Upper lobe of right lung (tissue), 1 donor: ENCODE results near the gene FDX1. TPM values are rescaled to one million over a fixed set of nuclear protein-coding genes. Genes with fewer than 3 reads are reported as not detected.
A peak's percentile ranks its signal among the peaks of the same experiment; 100 is the strongest.
"Not testable (repeated sequence)": the region's sequence is repeated elsewhere in the genome, so short reads cannot be mapped to it uniquely, and the experiment has no call there.

Source experiments
- ATAC-seq: fragments of 200-7000 bp; cut with Tn5 transposase; one replicate; pipeline ENCODE4 v1.9.1; 2020; ENCODE audit warnings: mild to moderate bottlenecking, moderate library complexity
- DNase-seq: peaks from one replicate; pipeline ENCODE4 v3.0.0-alpha.2; 2020
- H3K27ac ChIP-seq: fragments of 200-600 bp; one replicate; pipeline ENCODE4 v1.8.0; 2022
- H3K27me3 ChIP-seq: fragments of 200-600 bp; one replicate; pipeline ENCODE4 v1.8.0; 2022; ENCODE audit warnings: mild to moderate bottlenecking
- H3K36me3 ChIP-seq: fragments of 200-600 bp; one replicate; pipeline ENCODE4 v1.8.0; 2022
- H3K4me1 ChIP-seq: fragments of 200-600 bp; one replicate; pipeline ENCODE4 v1.8.0; 2022
- H3K4me3 ChIP-seq: fragments of 200-600 bp; one replicate; pipeline ENCODE4 v1.8.0; 2022; ENCODE audit warnings: mild to moderate bottlenecking
- H3K9me3 ChIP-seq: fragments of 200-600 bp; one replicate; pipeline ENCODE4 v1.8.0; 2022
- intact Hi-C: fragments of 100-400 bp; cut with DNase I; formaldehyde crosslinking; loops from one replicate; pipeline ENCODE4 v1.11.0; 2022
- long read RNA-seq: library from polyadenylated mRNA; unstranded; transcript quantifications from one replicate; pipeline ENCODE4 v2.0.0, GENCODE V29; 2021
- total RNA-seq: library from RNA; stranded (reverse); fragmentation: NEBNext Ultra II Directional; extraction: Animal tissue kit (Norgen Biotek cat#: 25700); gene quantifications from one replicate; pipeline ENCODE4 v1.2.1, GENCODE V29; 2021
- TF ChIP-seq, protein P1 (sequence below): fragments of 200-600 bp; IDR thresholded peaks from one replicate; pipeline ENCODE4 v1.8.0; 2022; ENCODE audit warnings: antibody characterized with exemption
- donor health status: DM: no; HTN: yes; CAD: no; lungs with severe emphysema.

The FDX1 gene, protein sequence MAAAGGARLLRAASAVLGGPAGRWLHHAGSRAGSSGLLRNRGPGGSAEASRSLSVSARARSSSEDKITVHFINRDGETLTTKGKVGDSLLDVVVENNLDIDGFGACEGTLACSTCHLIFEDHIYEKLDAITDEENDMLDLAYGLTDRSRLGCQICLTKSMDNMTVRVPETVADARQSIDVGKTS
- 21.6 TPM for total RNA-seq
- long read RNA-seq, transcript FDX1-201 (4 exons, 3,206 nt) = major isoform, 110 of 114 reads
- long read RNA-seq, partial matches to known transcripts = 1 of 114 reads
- long read RNA-seq, other reads (novel, unspliced or antisense) = 3 of 114 reads

- peak; percentile 93 for DNase-seq
- Histone ChIP-seq H3K27me3 (no peaks in the 10 kb centered on the region), H3K4me3 (peak within 1 kb of the TSS; percentile 84), H3K27ac (peak within 1 kb of the TSS; percentile 94), H3K36me3 (no peaks in the 10 kb centered on the region), H3K9me3 (no peaks in the 10 kb centered on the region), H3K4me1 (peaks cover 29% of the 10 kb centered on the region)
- TF ChIP-seq, protein P1, sequence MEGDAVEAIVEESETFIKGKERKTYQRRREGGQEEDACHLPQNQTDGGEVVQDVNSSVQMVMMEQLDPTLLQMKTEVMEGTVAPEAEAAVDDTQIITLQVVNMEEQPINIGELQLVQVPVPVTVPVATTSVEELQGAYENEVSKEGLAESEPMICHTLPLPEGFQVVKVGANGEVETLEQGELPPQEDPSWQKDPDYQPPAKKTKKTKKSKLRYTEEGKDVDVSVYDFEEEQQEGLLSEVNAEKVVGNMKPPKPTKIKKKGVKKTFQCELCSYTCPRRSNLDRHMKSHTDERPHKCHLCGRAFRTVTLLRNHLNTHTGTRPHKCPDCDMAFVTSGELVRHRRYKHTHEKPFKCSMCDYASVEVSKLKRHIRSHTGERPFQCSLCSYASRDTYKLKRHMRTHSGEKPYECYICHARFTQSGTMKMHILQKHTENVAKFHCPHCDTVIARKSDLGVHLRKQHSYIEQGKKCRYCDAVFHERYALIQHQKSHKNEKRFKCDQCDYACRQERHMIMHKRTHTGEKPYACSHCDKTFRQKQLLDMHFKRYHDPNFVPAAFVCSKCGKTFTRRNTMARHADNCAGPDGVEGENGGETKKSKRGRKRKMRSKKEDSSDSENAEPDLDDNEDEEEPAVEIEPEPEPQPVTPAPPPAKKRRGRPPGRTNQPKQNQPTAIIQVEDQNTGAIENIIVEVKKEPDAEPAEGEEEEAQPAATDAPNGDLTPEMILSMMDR = peak; percentile 67
- intact Hi-C loops = no loop called here
- peak; percentile 96 for ATAC-seq
These were observed at the start of gene FDX1 for GRCh38 chr11:110429731-110430266. FDX1 (plus strand) TSS chr11:110429948; CDS start chr11:110430121, 173 bp downstream.

GRCh38 chr11:110380836-110381622 lies 48.7 kb upstream of the FDX1 start:
- ATAC-seq (no peak), DNase-seq (no peak)
- no peaks in the 10 kb centered on the region for H3K27me3 ChIP-seq
- no peak overlapping the region for H3K27ac ChIP-seq
- TF ChIP-seq, protein P1 = no peak
- H3K9me3 ChIP-seq = no peaks in the 10 kb centered on the region
- intact Hi-C loops = no loop called here
- no peaks in the 10 kb centered on the region for H3K4me1 ChIP-seq
- H3K4me3 ChIP-seq = no peak overlapping the region
- H3K36me3 ChIP-seq = no peaks in the 10 kb centered on the region

GRCh38 chr11:110388231-110388630 lies 41.5 kb upstream of the FDX1 start:
- H3K9me3 ChIP-seq, DNase-seq, H3K4me1 ChIP-seq, ATAC-seq, H3K27me3 ChIP-seq, intact Hi-C loops, H3K36me3 ChIP-seq, H3K4me3 ChIP-seq, H3K27ac ChIP-seq: not testable (repeated sequence)

- Histone ChIP-seq H3K36me3 (no peaks in the 10 kb centered on the region), H3K4me1 (no peaks in the 10 kb centered on the region), H3K27ac (no peak overlapping the region), H3K27me3 (no peaks in the 10 kb centered on the region), H3K4me3 (no peak overlapping the region), H3K9me3 (no peaks in the 10 kb centered on the region)
- intact Hi-C loops = no loop called here
- ATAC-seq (no peak), DNase-seq (no peak)
- TF ChIP-seq, protein P1 = no peak
These were observed 39.8 kb upstream of the FDX1 start for GRCh38 chr11:110389965-110390364.

DNA sequence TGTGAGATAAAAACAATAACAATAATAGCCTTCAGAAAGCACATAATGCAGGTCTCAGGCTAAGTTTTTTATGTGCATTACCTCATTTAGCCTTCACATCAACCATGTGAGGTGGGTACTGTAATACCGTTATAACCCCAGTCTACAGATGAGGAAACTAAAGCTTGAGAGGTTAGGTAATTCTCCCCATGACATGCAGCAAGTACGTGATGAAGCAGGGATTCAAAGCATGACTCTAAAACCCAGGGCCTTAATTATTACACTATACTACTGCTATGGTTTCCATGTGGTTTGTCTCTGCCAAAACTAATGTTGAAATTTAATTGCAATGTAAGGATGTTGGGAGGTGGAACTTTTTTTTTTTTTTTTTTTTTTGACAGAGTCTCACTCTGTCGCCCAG lies 37.7 kb upstream of the FDX1 start:
- Histone ChIP-seq H3K4me1 (no peaks in the 10 kb centered on the region), H3K36me3 (no peaks in the 10 kb centered on the region), H3K4me3 (no peak overlapping the region), H3K9me3 (no peaks in the 10 kb centered on the region), H3K27me3 (no peaks in the 10 kb centered on the region), H3K27ac (no peak overlapping the region)
- ATAC-seq (peak; percentile 50), DNase-seq (no peak)
- intact Hi-C loops = no loop called here
- TF ChIP-seq, protein P1 = no peak

- H3K4me3 ChIP-seq, DNase-seq, intact Hi-C loops, H3K27ac ChIP-seq, H3K9me3 ChIP-seq, H3K27me3 ChIP-seq, H3K36me3 ChIP-seq, H3K4me1 ChIP-seq, ATAC-seq: not testable (repeated sequence)
These were observed 32.0 kb upstream of the FDX1 start for GRCh38 chr11:110397668-110398286.

GRCh38 chr11:110403585-110403984 lies 26.2 kb upstream of the FDX1 start:
- intact Hi-C loops, H3K27me3 ChIP-seq, H3K4me3 ChIP-seq, H3K4me1 ChIP-seq, H3K9me3 ChIP-seq, H3K27ac ChIP-seq, DNase-seq, ATAC-seq, H3K36me3 ChIP-seq: not testable (repeated sequence)

- H3K27me3 ChIP-seq, H3K36me3 ChIP-seq, H3K9me3 ChIP-seq, intact Hi-C loops, H3K27ac ChIP-seq, DNase-seq, H3K4me1 ChIP-seq, H3K4me3 ChIP-seq, ATAC-seq: not testable (repeated sequence)
These were observed 24.1 kb upstream of the FDX1 start for GRCh38 chr11:110405636-110406035.
